H1 (cell line): Measurements from ENCODE around the gene NAA10. TPM values are rescaled to one million over a fixed set of nuclear protein-coding genes. Genes with fewer than 3 reads are reported as not detected.

Source experiments
- CBX5 ChIP-seq: fragments of 300-800, 300-1000 bp; sonication (generic); IDR thresholded peaks from 2 replicates; pipeline ENCODE4 v1.7.1; 2016; ENCODE audit warnings: antibody characterized with exemption, low read length, low read depth
- CHD1 ChIP-seq: IDR thresholded peaks from 2 replicates; pipeline ENCODE4 v1.6.1; 2012; ENCODE audit warnings: low read depth, low read length, improper control_type of control experiment
- CHD7 ChIP-seq: fragments of 300-600 bp; sonication (generic); IDR thresholded peaks from 2 replicates; pipeline ENCODE4 v1.7.1; 2012; ENCODE audit warnings: low read length, moderate library complexity, mild to moderate bottlenecking, inconsistent platforms; ENCODE audit not compliant: insufficient replicate concordance
- EGR1 ChIP-seq: IDR thresholded peaks from 2 replicates; pipeline ENCODE4 v1.6.1; 2011; ENCODE audit warnings: low read depth, low read length, borderline replicate concordance
- EP300 ChIP-seq, 2 experiments: IDR thresholded peaks; 1 replicate in 1 of 2; 2 replicates in 1 of 2; pipeline ENCODE4 v1.6.1; 2011 to 2012; ENCODE audit warnings: low read depth in 2 of 2, low read length in 2 of 2, mild to moderate bottlenecking in 2 of 2, borderline replicate concordance in 1 of 2, inconsistent platforms in 1 of 2, moderate library complexity in 1 of 2
- HDAC2 ChIP-seq, 2 experiments: fragments of 300-600 bp in 1 of 2; sonication (generic) in 1 of 2; IDR thresholded peaks; 2 replicates each; pipeline ENCODE4 v1.6.1; 2011 to 2012; ENCODE audit warnings: low read depth in 2 of 2, low read length in 2 of 2, mild to moderate bottlenecking in 2 of 2, moderate library complexity in 2 of 2, borderline replicate concordance in 1 of 2, inconsistent platforms in 1 of 2
- KDM5A ChIP-seq: fragments of 200-600 bp; IDR thresholded peaks from 2 replicates; pipeline ENCODE4 v1.7.1; 2012; ENCODE audit warnings: mild to moderate bottlenecking, low read length, inconsistent platforms, mixed read lengths
- PHF8 ChIP-seq: fragments of 200-600 bp; sonication (generic); conservative IDR thresholded peaks from 2 replicates; pipeline ENCODE4 v1.7.1; 2012; ENCODE audit warnings: low read depth, mild to moderate bottlenecking, inconsistent platforms, low read length, moderate library complexity
- POLR2A ChIP-seq, 2 experiments: IDR thresholded peaks; 1 replicate in 1 of 2; 2 replicates in 1 of 2; pipeline ENCODE4 v1.6.1; 2011; ENCODE audit warnings: low read depth in 2 of 2, low read length in 2 of 2, mild to moderate bottlenecking in 2 of 2; ENCODE audit errors: control extremely low read depth in 1 of 2
- RFX5 ChIP-seq: IDR thresholded peaks from 2 replicates; pipeline ENCODE4 v1.6.1; 2011; ENCODE audit warnings: low read depth, low read length, improper control_type of control experiment, borderline replicate concordance
- RNF2 ChIP-seq: fragments of 200-900, 300-1000 bp; sonication (generic); IDR thresholded peaks from 2 replicates; pipeline ENCODE4 v1.7.1; 2016; ENCODE audit warnings: borderline replicate concordance, low read depth, mild to moderate bottlenecking, antibody characterized with exemption, low read length; ENCODE audit not compliant: poor library complexity, severe bottlenecking; ENCODE audit errors: missing control alignments
- polyA plus RNA-seq, 7 experiments: library from polyadenylated mRNA; depleted of rRNA in 3 of 7; stranded (reverse) in 5 of 7; unstranded in 2 of 7; fragments of >200 nt in 5 of 7; fragments of 200-250 nt in 2 of 7; gene quantifications; 1 replicate in 5 of 7; 2 replicates in 1 of 7; 4 replicates in 1 of 7; pipeline versions ENCODE4 v1.2.1 to v1.2.3, GENCODE V29; 2011 to 2013; ENCODE audit warnings: missing spikeins in 2 of 7, mixed read lengths in 2 of 7
- total RNA-seq: library from RNA; stranded (reverse); fragmentation: NEBNext Ultra II Directional; extraction: Animal tissue kit (Norgen Biotek cat#: 25700); gene quantifications from 2 replicates; pipeline ENCODE4 v1.2.1, GENCODE V29; 2021

Gene NAA10
- total and polyA plus RNA-seq, 2 of the 8 experiments (the other 6 are each of a cell fraction or from before 2014, with no cell fraction given): 80.4 to 98.8 TPM

GRCh38 chrX:153880440-153880815 lies 54.4 kb downstream of the NAA10 start (continued):
- no peak for TF ChIP-seq CHD7
- TF ChIP-seq RFX5: no peak
- no peak for TF ChIP-seq RNF2
- no peak for TF ChIP-seq EGR1
- no peak for TF ChIP-seq KDM5A
- TF ChIP-seq POLR2A (IDR thresholded peaks at IDR 0.05; ENCODE audit: control extremely low read depth in 1 of 2, low read depth in 2 of 2, low read length in 2 of 2): no peak
- TF ChIP-seq CBX5: no peak
- no peak for TF ChIP-seq EP300 (IDR thresholded peaks at IDR 0.05; ENCODE audit: borderline replicate concordance in 1 of 2, low read depth in 2 of 2, low read length in 2 of 2)
- TF ChIP-seq HDAC2 (IDR thresholded peaks at IDR 0.05; ENCODE audit: borderline replicate concordance in 1 of 2, low read depth in 2 of 2, low read length in 2 of 2): no peak
- no peak for TF ChIP-seq PHF8
- TF ChIP-seq CHD1: no peak
